Natural killer cell treated with Interleukin-12 subunit alpha and Interleukin-12 subunit beta and Interleukin-15 and Interleukin-18, amount 100 ng/mL, for 72 hours (primary cell): ENCODE results near the gene ZKSCAN4. TPM values are rescaled to one million over a fixed set of nuclear protein-coding genes. Genes with fewer than 3 reads are reported as not detected.

Experiments used
- ATAC-seq, 2 donors: fragments of 150-1000 bp; cut with Tn5 transposase in 1 of 2; sonication (Bioruptor Pico), chemical (Tn5 transposase) in 1 of 2; 2 replicates each; pipeline ENCODE4 v1.10.0; 2021
- DNase-seq: peaks from one replicate; pipeline ENCODE4 v3.0.0; 2022; ENCODE audit warnings: low spot score
- H3K27ac Mint-ChIP-seq, 2 donors: 1 replicate in 1 of 2; 2 replicates in 1 of 2; pipeline ENCODE4 v1.8.0; 2022; ENCODE audit warnings: mixed read lengths in 2 of 2, mild to moderate bottlenecking in 1 of 2, moderate library complexity in 1 of 2
- H3K27me3 Mint-ChIP-seq, 2 donors: 1 replicate in 1 of 2; 2 replicates in 1 of 2; pipeline ENCODE4 v1.8.0; 2022; ENCODE audit warnings: mixed read lengths in 2 of 2
- H3K36me3 Mint-ChIP-seq: one replicate; pipeline ENCODE4 v1.8.0; 2022; ENCODE audit warnings: mixed read lengths
- H3K4me1 Mint-ChIP-seq, 2 donors: 1 replicate in 1 of 2; 2 replicates in 1 of 2; pipeline ENCODE4 v1.8.0; 2022; ENCODE audit warnings: low read depth in 2 of 2, mixed read lengths in 2 of 2, mild to moderate bottlenecking in 1 of 2
- H3K4me3 Mint-ChIP-seq: one replicate; pipeline ENCODE4 v1.8.0; 2022; ENCODE audit warnings: mixed read lengths
- H3K9me3 Mint-ChIP-seq: 2 replicates; pipeline ENCODE4 v1.8.0; 2022; ENCODE audit warnings: mixed read lengths
- total RNA-seq, 2 donors: library from RNA; stranded (reverse); gene quantifications; one replicate each; pipeline ENCODE4 v1.2.3, GENCODE V29; 2022

ZKSCAN4 gene
- total RNA-seq, 2 donors from 2014 or later: 3.3 to 4.7 TPM

DNA sequence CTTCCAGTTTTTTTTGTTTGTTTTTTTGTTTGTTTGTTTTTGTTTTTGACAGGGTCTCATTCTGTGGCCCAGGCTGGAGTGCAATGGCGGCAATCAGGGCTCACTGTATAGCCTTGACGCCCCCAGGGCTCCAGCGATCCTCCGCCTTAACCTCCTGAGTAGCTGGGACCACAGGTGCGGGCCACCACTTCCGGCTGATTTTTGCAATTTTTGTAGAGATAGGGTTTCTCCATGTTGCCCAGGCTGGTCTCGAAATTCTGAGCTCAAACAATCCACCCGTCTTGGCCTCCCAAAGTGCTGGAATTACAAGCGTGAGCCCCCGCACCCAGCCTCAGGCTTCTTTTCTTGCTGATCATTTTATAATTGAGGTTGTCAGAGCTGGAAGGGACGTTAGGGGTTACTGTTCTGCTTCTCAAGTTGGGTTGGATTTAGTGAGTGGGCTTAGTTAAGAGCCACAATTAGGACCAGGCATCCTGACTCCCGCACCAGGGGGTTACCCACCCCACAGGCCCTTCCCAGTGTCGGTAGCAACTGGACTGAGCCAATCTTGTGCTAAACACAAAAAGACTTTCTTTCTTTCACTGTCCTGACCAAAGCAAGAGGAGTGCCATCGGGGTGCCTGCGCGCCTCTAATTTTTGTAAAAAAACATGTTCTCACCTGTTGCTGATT, 40.1 kb downstream of the ZKSCAN4 start:
- Mint-ChIP-seq H3K4me1 (peaks cover 25 to 35% of the 10 kb centered on the region in 2 donors), H3K27ac (peak overlapping the region; percentile 10 to 26), H3K9me3 (no peaks in the 10 kb centered on the region), H3K4me3 (peak overlapping the region; percentile 79), H3K36me3 (peaks cover 23% of the 10 kb centered on the region), H3K27me3 (peaks cover 60 to 83% of the 10 kb centered on the region in 2 donors)
- ATAC-seq: peak in 1 of 2 donors; percentile 5
- no peak for DNase-seq

DNA sequence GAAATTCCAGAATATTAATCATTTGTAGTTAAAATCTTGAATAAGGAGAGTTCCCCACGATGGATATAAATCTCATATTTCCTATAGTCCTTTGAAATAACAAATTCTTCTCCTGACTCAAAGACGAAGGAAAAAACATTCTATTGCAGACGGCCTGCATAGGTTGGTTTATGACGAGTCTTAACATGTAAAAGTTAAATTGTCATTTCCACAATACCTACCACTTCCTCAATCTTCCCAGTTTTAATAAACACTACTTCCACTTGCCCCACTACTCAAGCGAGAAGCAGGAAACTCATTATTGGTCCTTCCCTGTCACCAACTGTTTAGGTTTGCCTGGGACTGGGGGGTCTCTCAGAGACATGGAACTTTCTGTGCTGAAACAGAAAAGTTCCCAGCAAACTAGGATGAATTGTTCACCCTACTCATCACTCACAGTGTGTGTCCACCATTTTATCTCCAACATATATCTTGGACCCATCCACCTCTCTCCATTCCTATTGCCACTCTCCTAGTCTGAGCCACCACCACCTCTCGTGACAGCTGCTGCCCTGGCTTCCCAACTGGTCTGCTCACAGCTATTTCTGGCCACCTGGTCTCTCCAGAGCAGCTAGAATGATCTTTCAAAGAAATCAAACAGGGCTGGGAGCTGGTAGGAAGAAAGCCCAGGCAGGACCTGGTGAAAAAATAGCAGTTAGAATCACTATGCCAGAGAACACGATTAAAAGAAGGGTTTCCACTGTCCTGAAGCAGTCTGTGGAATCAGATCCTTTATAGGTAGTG, 42.1 kb downstream of the ZKSCAN4 start:
- no peak for DNase-seq
- Mint-ChIP-seq H3K4me3 (no peak overlapping the region), H3K27me3 (peaks cover 57 to 93% of the 10 kb centered on the region in 2 donors), H3K27ac (no peak overlapping the region), H3K36me3 (peaks cover 26% of the 10 kb centered on the region), H3K4me1 (peaks cover 25 to 35% of the 10 kb centered on the region in 2 donors), H3K9me3 (no peaks in the 10 kb centered on the region)
- ATAC-seq: no peak

DNA sequence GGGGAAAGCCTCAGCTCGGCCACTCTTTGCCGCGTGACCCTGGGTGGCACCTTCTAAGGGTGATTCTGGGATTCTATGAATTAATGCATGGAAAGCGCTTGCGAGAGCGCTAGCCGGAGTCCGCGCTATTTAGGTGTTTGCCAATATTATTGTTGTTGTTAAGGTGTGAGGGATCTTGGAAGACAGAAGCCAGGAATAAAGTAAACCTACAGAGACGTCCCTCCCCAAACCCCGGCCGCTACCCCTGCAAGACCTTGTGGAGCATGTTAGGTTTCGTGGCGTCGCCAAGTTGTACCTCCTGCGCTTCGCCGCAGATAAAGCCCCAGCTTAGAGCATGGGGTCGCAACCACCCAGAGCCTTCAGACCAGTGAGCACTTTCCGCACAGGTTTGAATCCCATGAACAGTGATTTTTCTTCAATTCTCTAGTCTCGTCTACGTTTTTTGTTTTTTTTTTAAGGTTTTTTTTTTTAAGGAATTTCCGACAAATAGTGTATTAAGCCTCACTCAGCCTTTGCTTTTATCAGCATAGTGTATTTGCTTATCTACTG, 43.9 kb downstream of the ZKSCAN4 start:
- H3K4me3 Mint-ChIP-seq: peak overlapping the region; percentile 82
- no peak overlapping the region for H3K27ac Mint-ChIP-seq
- peaks cover 29% of the 10 kb centered on the region for H3K36me3 Mint-ChIP-seq
- ATAC-seq (no peak), DNase-seq (no peak)
- no peaks in the 10 kb centered on the region for H3K9me3 Mint-ChIP-seq
- H3K27me3 Mint-ChIP-seq: peaks cover 50 to 83% of the 10 kb centered on the region in 2 donors
- H3K4me1 Mint-ChIP-seq: peaks cover 24 to 34% of the 10 kb centered on the region in 2 donors

DNA sequence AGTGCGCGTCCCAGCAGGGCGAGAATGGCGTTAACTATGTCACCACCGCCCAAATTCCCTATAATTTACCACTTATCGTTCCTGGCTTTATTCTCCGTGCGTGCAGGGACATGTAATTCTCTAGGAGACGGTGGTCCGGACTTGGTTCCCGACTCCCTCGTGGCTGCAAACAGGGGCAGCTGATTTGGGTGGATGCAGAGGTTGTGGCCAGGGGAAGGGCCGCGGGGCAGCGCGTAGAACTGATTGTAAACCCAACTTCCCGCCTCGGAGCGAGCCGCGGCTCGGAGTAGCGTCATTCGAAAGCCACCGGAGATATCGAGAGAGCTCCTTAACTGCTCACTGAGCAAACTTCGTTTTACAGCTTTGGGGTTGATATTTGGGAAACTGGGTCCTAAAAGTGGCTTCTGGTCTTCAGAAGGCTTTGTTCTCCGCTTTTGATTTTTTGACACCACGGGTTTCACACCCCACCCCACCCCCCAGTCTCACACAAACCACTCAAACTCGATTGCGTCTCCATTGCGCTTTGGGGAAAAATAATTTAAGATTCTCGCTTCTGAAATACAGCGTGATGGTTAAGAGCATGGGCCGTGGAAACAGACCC, 44.5 kb downstream of the ZKSCAN4 start:
- H3K27me3 Mint-ChIP-seq: peaks cover 48 to 77% of the 10 kb centered on the region in 2 donors
- peak; percentile 70 to 73 for ATAC-seq
- peaks cover 19 to 28% of the 10 kb centered on the region in 2 donors for H3K4me1 Mint-ChIP-seq
- H3K9me3 Mint-ChIP-seq: no peaks in the 10 kb centered on the region
- peaks cover 28% of the 10 kb centered on the region for H3K36me3 Mint-ChIP-seq
- peak overlapping the region; percentile 82 for H3K4me3 Mint-ChIP-seq
- no peak overlapping the region for H3K27ac Mint-ChIP-seq
- no peak for DNase-seq

DNA sequence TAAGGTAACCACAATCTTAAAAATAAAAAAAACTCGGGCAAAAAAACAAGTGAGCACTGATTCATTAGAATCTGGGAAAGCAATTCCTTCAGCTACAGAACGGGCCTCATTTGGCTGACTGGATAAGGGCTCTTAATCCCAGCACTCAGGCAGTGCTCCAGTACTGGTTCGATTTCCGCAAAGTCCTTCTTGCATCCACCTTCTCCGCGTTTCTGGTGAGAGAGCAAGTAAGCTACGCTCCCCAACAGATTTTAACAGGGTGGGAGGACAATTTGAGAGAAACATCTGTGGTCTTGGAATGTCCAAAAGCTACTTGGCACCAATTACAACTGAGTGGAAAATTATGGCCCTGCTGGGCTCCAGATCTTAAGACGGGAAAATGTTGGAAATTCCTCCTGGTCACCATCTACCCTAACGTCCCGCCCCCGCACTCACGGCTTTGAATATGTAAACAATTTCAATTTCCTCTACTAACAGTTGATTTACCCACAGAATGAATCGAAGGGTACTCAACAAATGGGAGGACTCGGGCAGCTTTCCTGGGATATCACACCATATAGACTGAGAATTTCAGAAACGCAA, 45.0 kb downstream of the ZKSCAN4 start:
- no peak for DNase-seq
- no peak for ATAC-seq
- Mint-ChIP-seq H3K9me3 (no peaks in the 10 kb centered on the region), H3K36me3 (peaks cover 23% of the 10 kb centered on the region), H3K4me3 (peak overlapping the region; percentile 82), H3K27ac (no peak overlapping the region), H3K27me3 (peaks cover 42 to 76% of the 10 kb centered on the region in 2 donors), H3K4me1 (peaks cover 14 to 27% of the 10 kb centered on the region in 2 donors)

DNA sequence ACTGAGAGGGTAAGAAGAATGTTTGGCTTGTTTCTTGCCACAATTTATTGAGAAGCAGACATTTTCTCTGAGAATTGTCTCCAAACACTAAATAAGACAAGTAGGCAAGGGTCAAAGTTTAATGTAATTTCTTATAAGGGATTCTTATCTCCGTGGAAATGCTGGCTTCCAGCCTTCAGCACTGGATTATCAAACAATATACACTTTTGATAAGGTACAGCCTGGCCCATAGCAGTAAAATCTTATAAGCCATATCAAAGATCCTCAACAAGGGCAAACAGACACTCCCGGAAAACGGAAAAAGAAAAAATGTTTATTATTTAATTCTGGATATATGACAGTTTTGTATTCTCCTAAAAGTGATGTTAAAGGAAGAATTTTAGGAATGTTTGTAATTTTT, 45.5 kb downstream of the ZKSCAN4 start:
- H3K27ac Mint-ChIP-seq: no peak overlapping the region
- H3K27me3 Mint-ChIP-seq: peaks cover 38 to 76% of the 10 kb centered on the region in 2 donors
- H3K4me1 Mint-ChIP-seq: peaks cover 11 to 22% of the 10 kb centered on the region in 2 donors
- H3K36me3 Mint-ChIP-seq: peaks cover 20% of the 10 kb centered on the region
- ATAC-seq (no peak), DNase-seq (no peak)
- H3K9me3 Mint-ChIP-seq: no peaks in the 10 kb centered on the region
- no peak overlapping the region for H3K4me3 Mint-ChIP-seq

DNA sequence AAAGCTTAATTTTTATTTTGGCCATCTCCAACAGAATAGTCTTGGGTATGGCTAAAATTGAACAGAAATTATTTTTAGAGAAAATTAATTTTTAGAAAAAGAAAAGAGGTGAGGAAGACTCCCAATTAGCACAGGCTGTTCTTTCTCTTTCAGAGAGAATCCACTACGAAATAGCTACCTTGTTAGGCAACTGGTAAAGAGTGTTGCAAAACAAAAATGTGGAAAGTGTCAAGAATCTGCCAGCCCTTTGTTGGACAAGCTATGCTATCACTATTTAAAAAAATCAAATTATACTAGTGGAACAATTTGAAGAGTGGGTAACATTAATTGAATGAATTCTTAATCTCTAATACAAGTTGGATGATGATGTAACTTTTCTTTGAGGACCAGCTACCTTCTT, 46.2 kb downstream of the ZKSCAN4 start:
- DNase-seq (no peak), ATAC-seq (no peak)
- H3K9me3 Mint-ChIP-seq: no peaks in the 10 kb centered on the region
- no peak overlapping the region for H3K27ac Mint-ChIP-seq
- peaks cover 11 to 21% of the 10 kb centered on the region in 2 donors for H3K4me1 Mint-ChIP-seq
- peaks cover 41 to 73% of the 10 kb centered on the region in 2 donors for H3K27me3 Mint-ChIP-seq
- peaks cover 20% of the 10 kb centered on the region for H3K36me3 Mint-ChIP-seq
- no peak overlapping the region for H3K4me3 Mint-ChIP-seq

DNA sequence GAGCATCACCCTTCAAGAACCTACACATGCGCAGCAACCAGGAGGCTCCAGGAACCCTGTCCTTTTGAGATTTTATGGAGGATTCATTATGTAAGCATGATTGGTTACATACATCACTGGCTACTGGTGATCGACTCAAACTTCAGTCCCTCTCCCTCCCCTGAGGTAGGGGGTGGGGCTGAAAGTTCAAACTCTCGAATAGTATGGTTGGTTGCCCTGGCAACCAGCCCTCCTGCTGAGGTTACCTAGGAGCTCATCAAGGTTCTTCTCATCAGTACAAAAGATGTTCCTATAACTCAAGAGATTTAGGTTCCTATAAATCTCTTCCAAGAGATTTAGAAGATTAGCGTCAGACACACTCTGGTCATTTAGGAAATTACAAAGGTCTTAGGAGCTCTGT, 48.9 kb downstream of the ZKSCAN4 start:
- peaks cover 11 to 16% of the 10 kb centered on the region in 2 donors for H3K4me1 Mint-ChIP-seq
- no peak for DNase-seq
- peaks cover 41 to 76% of the 10 kb centered on the region in 2 donors for H3K27me3 Mint-ChIP-seq
- no peak overlapping the region for H3K27ac Mint-ChIP-seq
- H3K36me3 Mint-ChIP-seq: peaks cover 20% of the 10 kb centered on the region
- H3K9me3 Mint-ChIP-seq: peaks cover 7% of the 10 kb centered on the region
- H3K4me3 Mint-ChIP-seq: no peak overlapping the region
- ATAC-seq: no peak

DNA sequence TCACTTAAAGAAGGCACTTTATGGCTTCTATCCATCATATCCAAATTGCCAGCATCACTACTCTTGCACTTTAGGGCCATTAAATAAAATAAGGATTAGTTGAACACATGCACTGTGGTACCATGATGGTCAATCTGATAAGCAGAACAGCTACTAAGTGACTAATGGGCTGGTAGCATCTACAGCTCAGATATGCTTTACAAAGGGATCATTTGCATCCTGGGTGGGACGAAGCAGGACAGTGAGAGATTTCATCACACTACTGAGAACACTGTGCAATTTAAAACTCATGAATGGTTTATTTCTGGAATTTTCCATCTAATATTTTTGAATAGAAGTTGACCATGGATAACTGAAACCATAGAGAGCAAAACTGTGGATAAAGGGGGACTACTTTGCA, 52.0 kb downstream of the ZKSCAN4 start:
- peaks cover 12% of the 10 kb centered on the region for H3K9me3 Mint-ChIP-seq
- H3K27ac Mint-ChIP-seq: no peak overlapping the region
- ATAC-seq: no peak
- DNase-seq: no peak
- no peak overlapping the region for H3K4me3 Mint-ChIP-seq
- H3K27me3 Mint-ChIP-seq: peaks cover 34 to 73% of the 10 kb centered on the region in 2 donors
- H3K4me1 Mint-ChIP-seq: peaks cover 0 to 5% of the 10 kb centered on the region in 2 donors
- H3K36me3 Mint-ChIP-seq: peaks cover 32% of the 10 kb centered on the region

Other genes with a start within 250 kb of the ZKSCAN4 start
- gene ZNF165, start 171.7 kb downstream of the ZKSCAN4 start, total RNA-seq: under 1 TPM; 0.48 to 0.59 TPM
- gene ZSCAN16, start 127.7 kb downstream of the ZKSCAN4 start, total RNA-seq: 1 to 10 TPM; 5.8 to 6.0 TPM
- 10 to 100 TPM; 18.2 to 20.0 TPM for gene ZKSCAN8, start 110.4 kb downstream of the ZKSCAN4 start, total RNA-seq
- 10 to 100 TPM; 12.6 to 13.1 TPM for gene ZSCAN9, start 27.0 kb downstream of the ZKSCAN4 start, total RNA-seq
- gene NKAPL, start 7.0 kb upstream of the ZKSCAN4 start, total RNA-seq: under 1 TPM in 1 of 2 donors, not detected in 1; 0.45 TPM
- 1 to 10 TPM; 6.7 to 8.3 TPM for gene ZSCAN26, start 14.9 kb upstream of the ZKSCAN4 start, total RNA-seq
- gene PGBD1, start 29.3 kb upstream of the ZKSCAN4 start, total RNA-seq: 1 to 10 TPM; 1.6 to 2.6 TPM
- 1 to 10 TPM in 1 of 2 donors, under 1 TPM in 1; 0.40 to 2.0 TPM for gene ZSCAN31, start 83.9 kb upstream of the ZKSCAN4 start, total RNA-seq
- 1 to 10 TPM; 3.1 to 4.6 TPM for gene ZKSCAN3, start 97.7 kb upstream of the ZKSCAN4 start, total RNA-seq
- gene ZSCAN12, start 147.5 kb upstream of the ZKSCAN4 start, total RNA-seq: 1 to 10 TPM; 6.9 to 9.9 TPM
- 1 to 10 TPM in 1 of 2 donors, under 1 TPM in 1; 0.40 to 1.5 TPM for gene ZSCAN23, start 191.2 kb upstream of the ZKSCAN4 start, total RNA-seq